Activated gamma-delta T cell treated with Interleukin-2 at 50 U/mL for 16 hours (primary cell): Measurements from ENCODE around the gene NADSYN1.

Source experiments
- DNase-seq: peaks from one replicate; pipeline ENCODE4 v3.0.0-alpha.2; 2020

The NADSYN1 gene

DNA sequence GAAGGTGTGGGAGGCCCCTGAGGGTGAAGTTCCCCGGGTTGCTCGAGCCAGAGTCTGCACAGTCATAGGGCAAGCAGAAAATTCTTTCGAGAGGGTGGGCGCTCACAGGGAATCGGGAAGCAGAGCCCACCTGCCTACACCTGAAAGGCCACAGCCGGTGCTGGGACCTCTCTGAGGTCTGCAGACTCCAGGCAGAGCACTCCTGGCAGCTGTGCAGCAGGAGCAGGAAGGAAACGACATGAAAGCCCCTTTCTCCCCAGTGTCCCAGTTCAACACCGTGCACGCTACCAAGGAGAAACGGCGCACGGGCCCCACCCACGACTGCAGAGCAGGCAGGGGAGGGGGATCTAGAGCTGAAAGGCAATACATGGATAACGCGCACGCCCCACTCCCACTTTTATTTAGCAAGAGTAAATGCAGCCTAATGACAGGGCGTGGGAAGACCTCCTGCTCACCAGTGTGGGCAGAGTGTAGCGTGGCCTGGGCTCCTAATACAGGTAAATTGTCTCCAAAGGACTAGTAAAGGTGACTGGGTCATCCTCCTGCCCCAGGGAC lies 18.4 kb upstream of the NADSYN1 start:
- no peak for DNase-seq

DNA sequence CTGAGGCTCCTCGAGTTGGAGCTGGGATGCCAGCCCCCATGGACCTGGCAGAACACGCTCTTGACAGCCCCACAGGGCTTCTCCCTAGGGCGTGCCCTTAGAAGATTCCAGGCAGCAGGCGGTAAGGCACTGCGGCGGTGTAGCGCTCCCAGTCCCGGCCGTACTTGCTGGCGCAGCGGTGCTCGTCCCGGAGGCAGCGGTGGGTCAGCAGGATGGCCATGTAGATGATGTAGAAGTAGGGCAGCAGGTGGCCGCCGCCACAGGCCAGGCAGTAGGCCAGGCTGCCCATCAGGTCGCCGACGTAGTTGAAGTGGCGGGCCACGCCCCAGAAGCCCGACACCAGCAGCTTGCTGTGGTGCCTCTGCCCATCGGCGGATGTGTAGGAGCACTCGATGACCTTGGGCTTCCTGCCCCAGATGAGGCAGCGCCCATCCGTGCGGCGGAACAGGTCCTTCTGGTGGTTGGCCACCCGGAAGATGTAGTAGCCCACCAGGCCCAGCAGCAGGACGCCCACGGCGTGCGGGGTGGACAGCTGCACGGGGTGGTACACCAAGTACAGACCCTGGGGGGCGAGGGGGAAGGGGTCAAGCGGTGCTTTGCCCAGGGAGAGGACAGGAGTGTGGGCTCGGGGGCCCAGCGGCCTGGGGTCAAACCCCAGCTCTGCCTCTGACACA lies 17.6 kb upstream of the NADSYN1 start:
- no peak for DNase-seq

DNA sequence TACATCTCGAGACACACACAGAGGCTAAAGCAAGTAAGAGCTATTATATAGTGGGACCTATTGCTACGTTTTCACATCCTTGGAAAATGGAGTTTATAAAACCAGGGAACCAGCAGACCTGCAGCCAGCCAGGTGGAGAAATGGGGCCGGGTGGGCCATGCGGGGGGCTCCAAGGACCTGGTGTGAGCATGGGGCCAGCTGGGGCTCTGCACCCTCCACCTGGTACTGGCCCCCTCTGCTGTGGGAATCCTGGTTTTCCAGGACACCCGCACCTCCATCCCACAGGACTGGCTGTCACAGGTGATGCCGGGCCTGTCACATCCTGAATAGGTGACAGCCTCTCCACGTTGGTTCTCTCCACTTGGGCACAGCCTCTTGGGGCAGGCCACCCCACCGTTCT lies 16.1 kb upstream of the NADSYN1 start:
- no peak for DNase-seq

DNA sequence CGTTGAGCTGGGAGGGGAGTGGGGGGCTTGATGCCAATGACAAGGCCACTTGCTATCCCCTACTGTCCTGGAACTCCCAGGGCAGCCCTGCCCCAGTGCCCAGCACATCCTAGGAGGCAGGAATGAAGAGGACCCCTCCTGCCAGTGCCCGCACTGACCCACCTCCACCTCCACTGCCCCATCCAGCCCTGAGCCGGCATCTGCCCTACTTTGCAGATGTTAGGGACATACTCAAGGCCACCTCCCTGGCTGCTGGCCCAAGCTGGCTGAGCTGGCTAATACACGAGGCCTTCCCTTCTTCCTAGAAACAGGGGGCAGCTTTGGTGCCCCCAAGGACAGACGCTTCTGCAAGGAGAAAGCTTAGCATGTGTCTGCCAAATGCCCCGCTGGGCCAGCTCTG lies 15.6 kb upstream of the NADSYN1 start:
- DNase-seq: no peak

DNA sequence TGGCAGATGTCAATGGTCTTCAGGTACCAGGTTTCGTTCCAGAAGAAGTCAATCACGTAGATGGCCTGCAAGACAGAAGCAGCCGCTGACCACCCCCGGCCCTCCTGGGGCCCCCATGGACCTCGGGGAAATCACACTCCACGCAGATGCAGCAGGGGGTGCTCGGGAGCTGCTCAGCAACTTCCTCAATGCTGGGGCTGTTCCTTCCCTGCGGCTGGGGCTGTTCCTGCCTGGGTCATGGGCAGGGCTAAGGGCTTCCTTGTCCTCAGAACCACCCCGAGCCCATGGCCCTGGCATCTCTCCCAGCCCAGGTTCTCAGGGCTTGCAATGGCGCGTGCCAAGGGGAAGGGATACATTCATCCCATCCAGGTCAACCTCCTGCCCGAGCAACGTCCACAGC lies 15.1 kb upstream of the NADSYN1 start:
- DNase-seq: no peak

DNA sequence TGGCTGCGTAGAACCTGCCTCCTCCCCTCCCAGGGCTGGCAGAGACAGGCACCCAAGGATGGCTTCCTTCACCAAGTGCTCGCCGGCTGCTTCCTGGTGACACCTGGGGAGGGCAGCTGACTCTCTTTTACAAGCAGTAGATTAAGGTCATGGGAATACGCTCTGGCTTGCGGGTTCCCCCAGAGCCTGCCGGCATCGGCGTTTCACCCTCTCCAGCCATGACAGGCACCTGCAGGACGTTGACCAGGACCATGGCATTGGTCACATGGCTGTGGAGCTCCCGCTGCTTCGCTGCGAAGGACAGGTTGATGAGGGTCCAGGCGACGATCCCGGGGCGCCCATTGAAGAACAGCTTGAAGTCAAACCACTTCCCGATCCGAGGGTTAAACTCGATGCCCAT lies 14.4 kb upstream of the NADSYN1 start:
- no peak for DNase-seq

DNA sequence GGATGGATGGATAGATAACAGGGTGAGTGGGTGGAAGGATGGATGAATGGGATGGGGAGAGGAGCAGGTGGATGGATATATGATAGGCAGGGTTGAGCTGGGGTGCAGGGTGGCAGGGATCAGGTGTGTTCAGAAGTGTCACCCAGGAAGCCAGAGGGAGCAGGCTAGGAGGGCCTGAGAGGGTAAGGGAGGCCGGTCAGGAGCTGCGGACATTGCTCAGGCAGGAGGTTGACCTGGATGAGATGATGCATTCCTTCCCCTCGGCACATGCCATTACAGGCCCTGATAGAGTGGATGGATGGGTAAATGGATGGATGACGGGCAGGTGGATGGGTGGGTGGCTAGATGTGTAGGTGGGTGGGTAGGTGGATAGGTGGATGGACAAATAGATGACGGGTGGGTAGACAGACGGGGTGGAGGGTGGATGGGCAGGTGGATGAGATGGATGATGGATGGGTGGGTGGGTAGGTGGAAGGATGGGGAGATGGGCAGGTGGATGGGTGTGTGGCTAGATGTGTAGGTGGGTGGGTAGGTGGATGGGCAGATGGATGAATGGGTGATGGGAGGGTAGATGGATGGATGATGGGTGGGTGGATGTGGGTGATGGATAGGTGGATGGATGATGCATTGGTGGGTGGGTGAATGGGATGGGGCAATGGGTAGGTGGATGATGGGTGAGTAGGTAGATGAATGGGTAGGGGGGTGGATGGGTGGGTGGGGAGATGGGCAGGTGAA lies 12.8 kb upstream of the NADSYN1 start:
- DNase-seq: no peak

DNA sequence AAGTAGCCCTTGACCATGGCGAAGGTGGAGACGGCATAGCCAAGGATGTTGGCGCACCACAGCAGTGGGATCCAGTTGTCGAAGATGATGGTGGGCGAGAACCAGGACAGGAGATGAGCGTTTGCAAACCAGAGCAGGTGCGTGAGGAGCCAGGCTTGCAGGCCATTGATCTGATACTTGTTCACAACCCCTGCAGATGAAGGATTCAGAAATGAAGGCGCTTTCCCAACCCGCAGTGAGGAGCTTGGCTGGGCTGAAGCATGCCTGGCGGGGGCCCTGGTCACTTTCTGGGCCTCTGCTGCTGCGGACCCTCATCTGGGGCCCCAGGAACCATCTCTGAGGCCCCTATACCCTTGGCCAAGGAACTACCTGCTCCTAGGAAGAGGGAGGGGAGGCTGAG lies 11.8 kb upstream of the NADSYN1 start:
- no peak for DNase-seq

DNA sequence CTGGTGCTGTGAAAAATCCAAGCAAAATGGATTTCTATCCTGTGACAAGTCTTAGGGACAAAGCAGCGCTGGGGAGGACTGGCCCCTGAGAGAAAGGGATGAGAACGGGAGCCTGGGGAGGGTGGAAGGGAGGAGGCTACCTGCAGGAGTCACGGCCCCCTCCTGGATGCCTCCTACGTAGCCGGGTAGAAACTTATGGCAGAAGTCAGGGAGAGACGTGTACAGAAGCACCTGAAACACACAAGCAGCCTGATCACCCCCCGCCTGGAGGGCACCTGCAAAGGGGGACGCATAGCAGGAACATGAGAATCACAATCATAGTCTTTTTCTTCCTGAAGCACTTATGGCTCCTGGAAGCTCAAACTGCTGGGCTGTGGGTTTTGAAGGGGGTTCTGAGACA lies 10.9 kb upstream of the NADSYN1 start:
- no peak for DNase-seq

DNA sequence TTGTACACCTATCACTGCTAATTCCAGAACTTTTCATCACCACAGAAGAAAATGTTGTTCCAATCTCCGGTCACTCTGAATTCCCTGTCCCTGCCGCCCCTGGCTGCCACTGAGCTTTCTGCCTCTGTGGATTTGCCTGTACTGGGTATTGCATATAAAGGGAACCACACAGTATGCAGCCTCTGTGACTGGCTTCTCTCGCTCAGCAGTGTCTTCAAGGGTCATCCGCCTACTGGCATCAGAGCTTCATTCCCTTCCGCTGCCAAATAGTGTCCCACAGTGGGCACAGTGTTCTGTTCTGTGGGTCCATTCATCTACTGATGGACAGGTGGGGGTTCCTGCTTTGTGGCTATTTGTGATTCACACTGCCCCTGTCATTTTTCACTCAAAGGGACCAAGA lies 10.1 kb upstream of the NADSYN1 start:
- DNase-seq: no peak

DNA sequence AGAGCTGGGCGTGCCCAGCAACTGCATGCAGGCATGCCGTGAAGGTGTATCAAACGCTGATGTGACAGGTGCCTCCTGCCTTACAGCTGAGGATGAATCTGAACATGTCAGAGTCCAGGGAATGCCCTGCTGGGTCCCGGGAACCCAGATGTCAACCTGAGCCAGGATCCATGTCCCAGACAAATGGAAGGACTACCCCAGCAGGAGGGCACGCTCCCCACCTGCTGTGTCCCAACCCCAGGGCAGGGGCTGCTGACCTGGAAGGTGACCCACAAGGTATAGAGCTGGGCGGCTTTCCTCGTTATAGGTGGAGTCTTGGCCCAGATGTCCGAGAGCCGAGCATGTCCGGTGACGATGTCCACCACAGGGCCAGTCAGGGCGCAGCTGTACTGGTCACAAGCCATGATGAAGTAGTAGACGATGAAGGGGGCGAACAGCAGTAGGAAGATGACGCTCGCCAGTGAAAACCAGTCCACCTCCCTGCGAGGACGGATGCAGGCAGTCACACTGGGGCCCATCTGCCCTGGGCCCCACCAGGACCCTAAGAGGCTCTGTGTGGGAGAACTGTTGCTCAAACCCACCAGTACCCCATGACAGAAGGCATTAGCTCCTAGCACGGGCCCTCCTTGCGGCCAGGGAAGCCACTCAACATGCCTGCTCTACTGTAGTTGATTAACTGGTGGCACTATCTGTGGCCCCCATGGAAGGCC lies 9.1 kb upstream of the NADSYN1 start:
- DNase-seq: no peak

DNA sequence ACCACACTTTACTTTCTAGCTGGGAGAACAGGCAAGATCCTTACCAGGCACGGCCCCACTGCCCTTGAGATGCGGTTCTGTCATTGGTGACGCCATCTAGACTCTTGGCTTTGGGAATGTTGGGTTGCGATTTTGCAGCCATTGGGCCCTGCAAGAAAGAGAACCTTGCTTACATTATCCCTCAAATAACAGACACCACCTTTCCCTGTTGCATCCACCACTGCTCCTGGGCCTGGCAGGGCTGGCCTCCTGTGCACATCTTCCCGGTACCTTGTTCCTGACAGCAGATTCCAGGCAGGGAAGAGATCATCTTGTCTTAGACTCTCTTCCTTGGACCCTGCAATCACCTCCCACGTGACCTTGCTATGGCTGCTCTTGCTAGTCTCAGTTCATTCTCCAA lies 8.2 kb upstream of the NADSYN1 start:
- no peak for DNase-seq

DNA sequence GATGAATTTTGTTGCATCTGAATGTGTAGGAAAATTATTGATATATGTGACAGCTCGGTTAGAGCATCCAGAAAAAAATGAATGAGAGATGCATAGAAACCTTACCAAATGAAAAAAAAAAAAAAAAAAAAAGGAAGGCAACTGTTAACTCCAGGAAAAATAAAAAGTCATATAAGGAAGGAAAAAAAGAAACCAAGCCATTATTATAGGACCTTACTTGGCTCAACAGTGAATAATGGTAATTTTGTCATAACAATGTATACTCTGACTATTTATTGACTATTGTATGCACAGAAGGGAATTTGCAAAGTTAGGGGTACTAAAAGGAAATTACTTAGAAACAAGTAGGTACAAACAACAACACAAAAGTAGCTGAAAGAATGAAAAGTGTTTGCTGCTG lies 6.9 kb upstream of the NADSYN1 start:
- no peak for DNase-seq

DNA sequence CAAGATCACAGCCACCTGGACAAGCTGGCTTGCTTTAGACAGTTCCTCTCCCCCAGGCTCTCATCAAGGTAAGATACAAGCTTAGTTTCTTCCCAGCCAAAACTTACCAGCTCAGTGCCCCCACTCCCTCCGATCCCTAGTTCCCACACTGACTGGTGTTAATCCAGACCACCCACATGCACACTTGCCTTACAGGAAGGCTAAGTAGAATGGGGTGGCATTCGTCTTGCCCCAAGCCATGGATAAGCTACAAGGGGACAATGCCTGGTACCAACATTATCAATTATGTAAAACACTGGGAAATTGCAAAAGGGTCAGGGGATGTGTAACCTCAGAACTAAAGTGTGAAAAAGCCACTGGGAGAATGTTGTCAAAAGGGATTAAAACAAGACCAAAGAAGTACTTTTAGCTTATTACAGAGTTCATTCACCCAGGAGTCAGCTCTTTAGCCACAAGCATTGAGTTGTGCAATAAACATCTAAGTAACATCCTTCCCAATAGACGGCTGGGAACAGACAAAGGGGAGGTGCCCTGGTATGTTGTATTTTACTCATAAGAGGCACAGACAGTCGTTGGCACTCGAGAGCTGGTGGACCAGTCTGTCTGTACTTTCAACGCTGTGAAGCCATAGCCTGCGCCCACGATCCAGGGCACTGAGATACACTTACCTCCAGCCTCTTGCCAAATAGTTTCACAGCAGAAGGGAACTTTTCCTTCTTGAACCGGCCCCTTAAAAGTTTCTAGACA lies 5.9 kb upstream of the NADSYN1 start:
- DNase-seq: no peak

DNA sequence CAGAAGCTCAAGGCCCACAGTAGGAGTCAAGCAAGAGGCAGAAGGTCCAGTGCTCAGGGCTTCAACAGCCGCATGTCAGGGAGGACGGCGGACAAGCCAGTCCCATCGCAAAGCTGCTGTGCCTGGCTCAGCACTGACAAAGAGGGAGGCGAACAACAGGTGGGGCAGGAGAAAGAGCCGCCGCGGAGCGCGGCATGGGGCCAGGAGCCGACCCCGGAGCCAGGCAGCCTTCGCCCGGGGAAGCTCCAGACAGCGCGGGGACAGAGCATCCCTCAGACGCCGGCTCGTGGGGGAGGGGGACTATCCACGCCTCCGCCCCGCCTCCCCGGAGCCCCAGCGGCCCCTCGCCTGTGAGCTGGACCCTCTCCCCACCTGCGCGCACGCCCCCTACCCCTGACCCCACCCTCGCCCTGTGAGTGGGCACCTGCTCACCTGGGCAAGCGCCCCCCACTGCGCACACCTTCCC lies 5.2 kb upstream of the NADSYN1 start:
- peak; percentile 35 for DNase-seq

DNA sequence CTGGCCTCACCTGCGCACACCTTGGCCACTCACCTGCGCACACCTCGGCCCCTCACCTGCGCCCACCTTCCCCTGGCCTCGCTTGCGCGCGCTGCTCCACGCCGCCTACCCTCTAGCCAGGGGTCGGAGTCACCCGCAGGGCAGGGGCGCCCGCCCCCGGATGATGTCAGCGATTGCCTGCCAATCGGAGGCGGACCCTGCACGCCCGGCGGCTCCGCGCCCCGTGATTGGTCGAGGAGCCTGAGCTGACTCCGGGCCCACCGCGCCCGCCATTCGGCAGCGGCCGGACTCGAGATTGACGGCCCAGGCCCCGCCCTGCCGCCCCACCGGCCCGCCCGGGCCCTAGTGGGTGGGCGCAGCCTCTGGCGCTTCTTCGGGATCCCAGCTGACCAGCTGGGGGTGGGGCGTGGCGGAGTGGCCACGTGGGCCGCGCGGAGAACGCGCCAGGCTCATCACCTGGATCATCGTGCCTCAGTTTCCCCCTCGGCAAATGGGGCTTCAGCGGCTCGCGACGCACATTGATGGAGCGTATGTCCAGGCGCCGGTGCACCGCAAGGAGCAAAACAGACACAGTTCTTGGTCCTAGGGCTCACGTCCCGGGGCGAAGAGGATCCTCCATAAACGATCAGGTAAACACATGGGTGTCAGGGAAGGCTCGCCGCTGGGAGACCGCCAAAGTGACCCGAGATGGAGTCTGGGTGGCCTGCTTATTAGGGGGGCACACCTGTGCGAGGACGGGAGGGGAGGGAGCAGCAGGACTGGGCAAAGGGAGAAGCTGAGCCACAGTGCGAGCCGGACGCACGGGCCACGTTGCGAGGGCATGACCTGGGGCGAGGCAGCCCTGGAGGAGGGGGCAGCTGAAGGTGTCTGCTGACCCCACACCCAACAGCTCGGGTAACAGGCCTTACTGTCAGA lies 4.5 kb upstream of the NADSYN1 start, which contains the start of gene DHCR7:
Gene DHCR7 (minus strand): TSS at position 137 of the 915 bp plus-strand sequence. CDS start 3,441 bp downstream, outside the sequence.
- DNase-seq: peak; percentile 92

DNA sequence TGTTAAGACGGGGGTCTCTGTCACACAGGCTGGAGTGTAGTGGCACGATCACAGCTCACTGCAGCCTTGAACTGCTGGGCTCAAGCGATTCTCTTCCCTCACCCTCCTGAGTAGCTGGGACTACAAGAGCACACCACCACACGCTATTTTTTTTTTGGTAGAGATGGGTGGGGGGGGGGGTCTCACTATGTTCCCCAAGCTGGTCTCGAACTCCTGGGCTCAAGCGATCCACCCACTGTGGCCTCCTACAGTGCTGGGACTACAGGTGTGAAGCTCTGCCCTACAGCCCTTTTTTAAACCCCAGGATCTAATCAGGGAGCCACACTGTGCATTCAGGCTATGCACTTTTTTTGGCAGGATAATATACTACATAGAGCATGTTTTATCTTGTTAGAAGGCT lies 3.4 kb upstream of the NADSYN1 start:
- DNase-seq: no peak

DNA sequence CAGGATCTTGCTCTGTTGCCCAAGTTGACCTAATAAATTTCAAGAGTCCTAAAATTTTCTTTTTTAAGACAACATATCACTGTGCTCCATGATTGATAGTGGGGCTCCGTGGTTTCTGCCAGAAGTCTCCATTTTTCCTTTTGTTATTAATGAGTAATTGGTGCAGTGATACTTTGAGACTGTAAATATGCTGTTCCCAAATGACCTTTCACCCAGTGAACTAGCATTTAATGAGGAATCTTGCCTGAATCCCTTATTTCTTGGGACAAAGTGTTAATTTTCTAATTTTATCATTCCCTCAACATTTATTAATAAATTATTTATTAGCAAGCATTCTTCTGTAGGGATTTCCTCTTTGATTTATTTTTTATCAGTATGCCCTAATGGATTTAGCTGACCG lies 2.5 kb upstream of the NADSYN1 start:
- DNase-seq: no peak

DNA sequence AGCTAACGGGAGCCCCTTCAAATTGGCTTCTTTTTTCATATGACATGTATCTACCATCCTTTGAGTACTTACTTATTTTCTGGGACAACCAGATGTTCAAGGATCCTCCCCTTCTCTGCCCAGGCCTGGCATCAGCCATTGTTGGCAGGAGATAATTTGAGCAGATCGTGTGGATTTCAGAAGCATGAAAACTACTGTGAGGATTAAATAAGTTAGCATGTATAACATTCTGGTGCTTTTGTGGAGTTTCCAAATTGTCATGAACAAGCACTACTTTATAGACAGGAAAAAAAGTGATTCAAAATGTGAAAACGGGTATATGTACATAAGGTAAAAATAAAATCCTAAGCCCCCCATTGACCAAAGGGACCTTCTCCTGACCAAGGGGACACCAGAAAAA lies 2.1 kb upstream of the NADSYN1 start:
- no peak for DNase-seq

DNA sequence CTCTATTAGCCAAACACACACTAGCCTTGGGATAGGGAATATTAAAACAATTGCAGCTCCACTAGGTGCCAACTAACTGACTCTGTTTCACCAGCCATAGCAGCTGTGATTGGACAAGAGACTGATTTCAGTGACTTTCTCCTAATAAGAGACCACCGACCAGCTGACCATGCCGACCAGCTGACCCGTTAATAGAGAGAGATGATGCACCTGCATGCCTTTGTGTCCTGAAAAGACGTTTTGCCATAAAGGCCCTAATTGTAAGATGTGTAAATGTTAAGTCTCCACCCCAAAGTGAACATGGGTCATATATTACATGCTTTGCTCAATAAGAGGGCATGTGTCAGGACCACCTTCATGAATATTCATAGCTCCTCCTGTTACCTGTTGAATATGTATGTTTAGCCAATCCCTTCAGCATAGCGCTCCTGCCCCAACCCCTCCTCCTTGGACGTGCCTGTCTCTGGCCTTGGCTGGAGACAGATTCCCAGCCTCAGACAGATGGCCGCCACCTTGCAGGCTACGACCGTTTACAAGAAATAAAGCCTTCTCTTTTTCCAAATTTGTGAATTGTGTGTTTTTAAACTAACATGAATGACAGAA lies 1.3 kb upstream of the NADSYN1 start:
- DNase-seq: no peak
